ENCODE data around the gene TRIML2. TPM values are rescaled to one million over a fixed set of nuclear protein-coding genes. Genes with fewer than 3 reads are reported as not detected.

Gene TRIML2
- total and polyA plus RNA-seq, 2 of the 13 experiments (the other 11 are each of a cell fraction or from before 2014, with no cell fraction given), result not detected

DNA sequence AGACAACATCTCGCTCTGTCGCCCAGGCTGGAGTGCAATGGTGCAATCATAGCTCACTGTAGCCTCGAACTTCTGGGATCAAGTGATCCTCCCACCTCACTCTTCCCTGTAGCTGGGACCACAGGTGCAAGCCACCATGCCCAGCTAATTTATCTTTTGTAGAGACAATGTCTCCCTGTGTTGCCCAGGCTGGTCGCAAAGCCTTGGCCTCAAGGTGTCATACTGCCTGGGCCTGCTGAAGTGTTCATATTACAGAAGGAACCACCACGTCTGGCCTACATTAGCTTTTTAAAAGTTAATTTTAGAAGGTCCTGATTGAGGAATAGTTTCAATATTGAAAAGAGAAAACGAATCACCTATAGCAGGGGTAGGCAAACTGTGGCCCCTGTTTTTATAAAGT, 22.5 kb downstream of the TRIML2 start (continued):
- TF ChIP-seq, protein P1, sequence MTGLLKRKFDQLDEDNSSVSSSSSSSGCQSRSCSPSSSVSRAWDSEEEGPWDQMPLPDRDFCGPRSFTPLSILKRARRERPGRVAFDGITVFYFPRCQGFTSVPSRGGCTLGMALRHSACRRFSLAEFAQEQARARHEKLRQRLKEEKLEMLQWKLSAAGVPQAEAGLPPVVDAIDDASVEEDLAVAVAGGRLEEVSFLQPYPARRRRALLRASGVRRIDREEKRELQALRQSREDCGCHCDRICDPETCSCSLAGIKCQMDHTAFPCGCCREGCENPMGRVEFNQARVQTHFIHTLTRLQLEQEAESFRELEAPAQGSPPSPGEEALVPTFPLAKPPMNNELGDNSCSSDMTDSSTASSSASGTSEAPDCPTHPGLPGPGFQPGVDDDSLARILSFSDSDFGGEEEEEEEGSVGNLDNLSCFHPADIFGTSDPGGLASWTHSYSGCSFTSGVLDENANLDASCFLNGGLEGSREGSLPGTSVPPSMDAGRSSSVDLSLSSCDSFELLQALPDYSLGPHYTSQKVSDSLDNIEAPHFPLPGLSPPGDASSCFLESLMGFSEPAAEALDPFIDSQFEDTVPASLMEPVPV (CRISPR knock-in tag; IDR thresholded peaks at IDR 0.05), result no peak
- TF ChIP-seq, protein P2, sequence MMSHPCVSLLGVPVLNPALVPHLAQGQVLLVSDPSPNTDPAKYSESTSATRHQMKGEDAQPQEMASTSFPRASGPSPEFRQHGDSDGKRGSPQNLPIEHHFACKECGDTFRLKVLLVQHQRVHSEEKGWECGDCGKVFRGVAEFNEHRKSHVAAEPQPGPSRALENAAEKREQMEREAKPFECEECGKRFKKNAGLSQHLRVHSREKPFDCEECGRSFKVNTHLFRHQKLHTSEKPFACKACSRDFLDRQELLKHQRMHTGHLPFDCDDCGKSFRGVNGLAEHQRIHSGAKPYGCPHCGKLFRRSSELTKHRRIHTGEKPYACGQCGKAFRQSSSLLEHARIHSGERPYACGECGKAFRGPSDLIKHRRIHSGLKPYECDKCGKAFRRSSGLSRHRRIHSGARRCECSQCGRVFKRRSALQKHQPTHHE (CRISPR knock-in tag; IDR thresholded peaks at IDR 0.05; ENCODE audit: borderline replicate concordance), result no peak
- TF ChIP-seq ZNF772 (CRISPR knock-in tag; IDR thresholded peaks at IDR 0.05) (no peak), ZSCAN9 (CRISPR knock-in tag; IDR thresholded peaks at IDR 0.05; ENCODE audit: borderline replicate concordance) (no peak), ZNF83 (CRISPR knock-in tag; IDR thresholded peaks at IDR 0.05; ENCODE audit: borderline replicate concordance) (no peak)

DNA sequence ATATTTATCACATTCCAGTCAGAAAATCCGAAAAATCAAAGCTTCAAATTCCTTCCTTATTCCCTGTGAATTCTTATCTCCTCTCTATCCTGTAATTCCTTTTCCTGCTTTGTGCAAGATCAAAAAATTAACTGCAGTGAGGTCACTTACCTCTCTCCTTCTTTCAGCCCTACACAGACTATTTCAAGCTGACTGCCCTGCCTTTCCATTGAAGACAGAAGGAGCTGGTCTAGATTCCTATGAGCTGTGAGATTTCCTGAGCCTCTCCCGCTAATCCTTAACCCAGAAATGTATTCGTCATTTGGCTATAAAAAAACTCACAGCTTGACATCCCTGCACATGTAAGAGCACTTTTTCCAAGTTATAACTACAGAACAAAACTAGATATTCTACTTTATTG, 26.6 kb downstream of the TRIML2 start:
- DNase-seq (ENCODE audit: low spot score), result no peak
- H2AFZ ChIP-seq (ENCODE audit: low read length), result no peak overlapping the region
- ChIA-PET CTCF (ENCODE audit: low intra/inter-chr PET ratio, low total read pairs) (no interaction called here), POLR2A (no interaction called here)
- ATAC-seq, result no peak
- in situ Hi-C loops (cut with HindIII; ENCODE audit: extremely low pct_ligation_motif_present, low pct_unique_long_range_greater_than_20kb) (no loop called here), intact Hi-C loops (cut with micrococcal nuclease; ENCODE audit: unreplicated experiment) (no loop called here)
- 36% methylated on average over 3 of the region's 3 CpGs for WGBS (ENCODE audit: low lambda C conversion rate)
- FAIRE-seq, result no peak
- peaks cover 0 to 3% of the 10 kb centered on the region in 2 experiments; a peak in 1 of 5 replicates for H3K27me3 ChIP-seq (ENCODE audit: control insufficient read depth in 1 of 2, insufficient read depth in 2 of 2, low read length in 2 of 2)
- no peak overlapping the region for H3K4me3 ChIP-seq (replicated peaks in 1 of 3; ENCODE audit: insufficient read depth in 1 of 3, low read depth in 2 of 3, low read length in 3 of 3)
- TF ChIP-seq CHD4 (IDR thresholded peaks at IDR 0.05; ENCODE audit: borderline replicate concordance, low read length) (no peak), ZNF660 (CRISPR knock-in tag; IDR thresholded peaks at IDR 0.05; ENCODE audit: borderline replicate concordance, low read depth) (no peak), CBFB (CRISPR knock-in tag; IDR thresholded peaks at IDR 0.05) (no peak), NFYC (CRISPR knock-in tag; IDR thresholded peaks at IDR 0.05) (no peak), RAD51 (IDR thresholded peaks at IDR 0.05; ENCODE audit: borderline replicate concordance) (no peak)
- TF ChIP-seq, protein P3, sequence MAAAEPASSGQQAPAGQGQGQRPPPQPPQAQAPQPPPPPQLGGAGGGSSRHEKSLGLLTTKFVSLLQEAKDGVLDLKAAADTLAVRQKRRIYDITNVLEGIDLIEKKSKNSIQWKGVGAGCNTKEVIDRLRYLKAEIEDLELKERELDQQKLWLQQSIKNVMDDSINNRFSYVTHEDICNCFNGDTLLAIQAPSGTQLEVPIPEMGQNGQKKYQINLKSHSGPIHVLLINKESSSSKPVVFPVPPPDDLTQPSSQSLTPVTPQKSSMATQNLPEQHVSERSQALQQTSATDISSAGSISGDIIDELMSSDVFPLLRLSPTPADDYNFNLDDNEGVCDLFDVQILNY (CRISPR knock-in tag; conservative IDR thresholded peaks at IDR 0.05), result no peak
- TF ChIP-seq, protein P4, sequence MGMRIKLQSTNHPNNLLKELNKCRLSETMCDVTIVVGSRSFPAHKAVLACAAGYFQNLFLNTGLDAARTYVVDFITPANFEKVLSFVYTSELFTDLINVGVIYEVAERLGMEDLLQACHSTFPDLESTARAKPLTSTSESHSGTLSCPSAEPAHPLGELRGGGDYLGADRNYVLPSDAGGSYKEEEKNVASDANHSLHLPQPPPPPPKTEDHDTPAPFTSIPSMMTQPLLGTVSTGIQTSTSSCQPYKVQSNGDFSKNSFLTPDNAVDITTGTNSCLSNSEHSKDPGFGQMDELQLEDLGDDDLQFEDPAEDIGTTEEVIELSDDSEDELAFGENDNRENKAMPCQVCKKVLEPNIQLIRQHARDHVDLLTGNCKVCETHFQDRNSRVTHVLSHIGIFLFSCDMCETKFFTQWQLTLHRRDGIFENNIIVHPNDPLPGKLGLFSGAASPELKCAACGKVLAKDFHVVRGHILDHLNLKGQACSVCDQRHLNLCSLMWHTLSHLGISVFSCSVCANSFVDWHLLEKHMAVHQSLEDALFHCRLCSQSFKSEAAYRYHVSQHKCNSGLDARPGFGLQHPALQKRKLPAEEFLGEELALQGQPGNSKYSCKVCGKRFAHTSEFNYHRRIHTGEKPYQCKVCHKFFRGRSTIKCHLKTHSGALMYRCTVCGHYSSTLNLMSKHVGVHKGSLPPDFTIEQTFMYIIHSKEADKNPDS (CRISPR knock-in tag; IDR thresholded peaks at IDR 0.05), result no peak
- TF ChIP-seq, protein P5, sequence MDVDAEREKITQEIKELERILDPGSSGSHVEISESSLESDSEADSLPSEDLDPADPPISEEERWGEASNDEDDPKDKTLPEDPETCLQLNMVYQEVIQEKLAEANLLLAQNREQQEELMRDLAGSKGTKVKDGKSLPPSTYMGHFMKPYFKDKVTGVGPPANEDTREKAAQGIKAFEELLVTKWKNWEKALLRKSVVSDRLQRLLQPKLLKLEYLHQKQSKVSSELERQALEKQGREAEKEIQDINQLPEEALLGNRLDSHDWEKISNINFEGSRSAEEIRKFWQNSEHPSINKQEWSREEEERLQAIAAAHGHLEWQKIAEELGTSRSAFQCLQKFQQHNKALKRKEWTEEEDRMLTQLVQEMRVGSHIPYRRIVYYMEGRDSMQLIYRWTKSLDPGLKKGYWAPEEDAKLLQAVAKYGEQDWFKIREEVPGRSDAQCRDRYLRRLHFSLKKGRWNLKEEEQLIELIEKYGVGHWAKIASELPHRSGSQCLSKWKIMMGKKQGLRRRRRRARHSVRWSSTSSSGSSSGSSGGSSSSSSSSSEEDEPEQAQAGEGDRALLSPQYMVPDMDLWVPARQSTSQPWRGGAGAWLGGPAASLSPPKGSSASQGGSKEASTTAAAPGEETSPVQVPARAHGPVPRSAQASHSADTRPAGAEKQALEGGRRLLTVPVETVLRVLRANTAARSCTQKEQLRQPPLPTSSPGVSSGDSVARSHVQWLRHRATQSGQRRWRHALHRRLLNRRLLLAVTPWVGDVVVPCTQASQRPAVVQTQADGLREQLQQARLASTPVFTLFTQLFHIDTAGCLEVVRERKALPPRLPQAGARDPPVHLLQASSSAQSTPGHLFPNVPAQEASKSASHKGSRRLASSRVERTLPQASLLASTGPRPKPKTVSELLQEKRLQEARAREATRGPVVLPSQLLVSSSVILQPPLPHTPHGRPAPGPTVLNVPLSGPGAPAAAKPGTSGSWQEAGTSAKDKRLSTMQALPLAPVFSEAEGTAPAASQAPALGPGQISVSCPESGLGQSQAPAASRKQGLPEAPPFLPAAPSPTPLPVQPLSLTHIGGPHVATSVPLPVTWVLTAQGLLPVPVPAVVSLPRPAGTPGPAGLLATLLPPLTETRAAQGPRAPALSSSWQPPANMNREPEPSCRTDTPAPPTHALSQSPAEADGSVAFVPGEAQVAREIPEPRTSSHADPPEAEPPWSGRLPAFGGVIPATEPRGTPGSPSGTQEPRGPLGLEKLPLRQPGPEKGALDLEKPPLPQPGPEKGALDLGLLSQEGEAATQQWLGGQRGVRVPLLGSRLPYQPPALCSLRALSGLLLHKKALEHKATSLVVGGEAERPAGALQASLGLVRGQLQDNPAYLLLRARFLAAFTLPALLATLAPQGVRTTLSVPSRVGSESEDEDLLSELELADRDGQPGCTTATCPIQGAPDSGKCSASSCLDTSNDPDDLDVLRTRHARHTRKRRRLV (CRISPR knock-in tag; IDR thresholded peaks at IDR 0.05), result no peak
- no peaks in the 10 kb centered on the region for H3K36me3 ChIP-seq (replicated peaks in 1 of 2; ENCODE audit: control insufficient read depth in 1 of 2, insufficient read depth in 2 of 2, low read length in 2 of 2)
- no peaks in the 10 kb centered on the region for H4K20me1 ChIP-seq (ENCODE audit: insufficient read depth, low read length)
- no TSS peak for BruUV-seq (replicated peaks)
- H3K9me3 ChIP-seq (ENCODE audit: low read length), result no peaks in the 10 kb centered on the region
- no peak overlapping the region for H3K9ac ChIP-seq (ENCODE audit: insufficient read depth, low read depth, low read length)
- H3K4me1 ChIP-seq (ENCODE audit: insufficient read depth, low read length), result no peaks in the 10 kb centered on the region
- H3K4me2 ChIP-seq (ENCODE audit: low read depth, low read length), result no peak overlapping the region
- H3K79me2 ChIP-seq (ENCODE audit: insufficient read depth, low read length), result no peaks in the 10 kb centered on the region
- H3K27ac ChIP-seq (ENCODE audit: extremely low read length, insufficient read depth, low read length), result no peak overlapping the region

Data from HepG2 (cell line).